K562 (cell line): Measurements from ENCODE around the gene CCNQ. TPM values are rescaled to one million over a fixed set of nuclear protein-coding genes. Genes with fewer than 3 reads are reported as not detected.

Experiments used
- ATAC-seq: fragments of 200-7000 bp; cut with Tn5 transposase; 3 replicates; pipeline ENCODE4 v1.9.1; 2020; ENCODE audit warnings: moderate library complexity
- BruUV-seq: library from RNA; stranded (reverse); fragments of 400-500 nt; replicated peaks from 2 replicates; lab custom pipeline; 2021; lab: Mats Ljungman, UMichigan
- CTCF ChIA-PET: fragments of 300-600 bp; formaldehyde crosslinking; extraction: SDS; loops from one replicate; lab custom pipeline; 2021; ENCODE audit warnings: low intra/inter-chr PET ratio; lab: Yijun Ruan, JAX
- POLR2A ChIA-PET: fragments of 300-600, 350-650 bp; sonication (Branson Sonifier 250); formaldehyde crosslinking; extraction: SDS; loops from one replicate; lab custom pipeline; 2021; ENCODE audit warnings: antibody characterized with exemption, inconsistent platforms; lab: Yijun Ruan, JAX
- DNase-seq, 4 experiments: peaks; one replicate each; pipeline versions ENCODE4 v3.0.0 to v3.0.0-alpha.2; 2011 to 2018; ENCODE audit warnings: low spot score in 3 of 4, mixed read lengths in 3 of 4; ENCODE audit errors: extremely low read depth in 1 of 4
- FAIRE-seq: peaks from 2 replicates; lab custom pipeline; 2011; peaks lifted over from hg19 to GRCh38; lab: Jason Lieb, UNC
- H2AFZ ChIP-seq: 2 replicates; pipeline ENCODE4 v1.6.0; 2011; ENCODE audit warnings: low read depth, low read length, control low read depth, inconsistent platforms
- H3K27ac ChIP-seq: fragments of 200-600 bp; 3 replicates; pipeline ENCODE4 v1.8.0; 2011; ENCODE audit warnings: low read depth, mild to moderate bottlenecking, control low read depth, inconsistent platforms, low read length, moderate library complexity, mixed read lengths; ENCODE audit errors: extremely low read depth
- H3K27me3 ChIP-seq, 2 experiments: fragments of 300-600 bp in 1 of 2; 2 replicates in 1 of 2; 3 replicates in 1 of 2; pipeline versions ENCODE4 v1.6.0 to v1.8.0; 2011; ENCODE audit warnings: inconsistent platforms in 2 of 2, low read length in 2 of 2, mild to moderate bottlenecking in 1 of 2, mixed read lengths in 1 of 2, moderate library complexity in 1 of 2; ENCODE audit not compliant: control insufficient read depth in 2 of 2, insufficient read depth in 2 of 2
- H3K36me3 ChIP-seq: fragments of 300-600 bp; 3 replicates; pipeline ENCODE4 v1.8.0; 2011; ENCODE audit warnings: mild to moderate bottlenecking, low read length, inconsistent platforms; ENCODE audit not compliant: control insufficient read depth, insufficient read depth
- H3K4me1 ChIP-seq, 2 experiments: fragments of 200-600 bp in 1 of 2; replicated peaks in 1 of 2; 2 replicates in 1 of 2; 3 replicates in 1 of 2; pipeline versions ENCODE4 v1.5.1 to v1.8.0; 2011; ENCODE audit warnings: inconsistent platforms in 2 of 2, low read length in 2 of 2, mild to moderate bottlenecking in 1 of 2, mixed read lengths in 1 of 2, moderate library complexity in 1 of 2; ENCODE audit not compliant: control insufficient read depth in 2 of 2, insufficient read depth in 2 of 2
- H3K4me2 ChIP-seq: 2 replicates; pipeline ENCODE4 v1.6.1; 2011; ENCODE audit warnings: low read length, control low read depth, inconsistent platforms, mixed read lengths; ENCODE audit not compliant: insufficient read depth
- H3K4me3 ChIP-seq: fragments of 200-600 bp; sonication (generic), shearing (Covaris generic); 2 replicates; pipeline ENCODE4 v1.5.1; 2016; ENCODE audit warnings: control low read depth, inconsistent platforms
- H3K79me2 ChIP-seq: fragments of 200-600 bp; 3 replicates; pipeline ENCODE4 v1.8.0; 2011; ENCODE audit warnings: low read length, inconsistent platforms; ENCODE audit not compliant: control insufficient read depth, insufficient read depth
- H3K9ac ChIP-seq, 2 experiments: 2 replicates each; pipeline versions ENCODE4 v1.6.0 to v1.6.1; 2011; ENCODE audit warnings: low read depth in 2 of 2, low read length in 2 of 2, control low read depth in 1 of 2, inconsistent platforms in 1 of 2, mild to moderate bottlenecking in 1 of 2, mixed read lengths in 1 of 2; ENCODE audit not compliant: insufficient read depth in 1 of 2
- H3K9me1 ChIP-seq: one replicate; pipeline ENCODE4 v1.6.0; 2011; ENCODE audit warnings: inconsistent platforms, mild to moderate bottlenecking, low read length, moderate library complexity; ENCODE audit not compliant: control insufficient read depth, insufficient read depth
- H3K9me3 ChIP-seq: replicated peaks from 2 replicates; pipeline ENCODE4 v1.5.1; 2011; ENCODE audit warnings: low read depth, low read length, inconsistent platforms; ENCODE audit not compliant: control insufficient read depth, insufficient read depth
- H4K20me1 ChIP-seq: replicated peaks from 2 replicates; pipeline ENCODE4 v1.6.1; 2011; ENCODE audit warnings: low read length, inconsistent platforms, mixed read lengths; ENCODE audit not compliant: control insufficient read depth, insufficient read depth
- CCNT2 ChIP-seq: IDR thresholded peaks from 2 replicates; pipeline ENCODE4 v1.6.1; 2011; ENCODE audit warnings: borderline replicate concordance, low read depth, mild to moderate bottlenecking, moderate library complexity, mixed read lengths, low read length; ENCODE audit not compliant: insufficient read length; ENCODE audit errors: extremely low read depth
- CEBPG ChIP-seq, 3 experiments: fragments of 200-800 bp in 1 of 3; sonication (Bioruptor generic) in 1 of 3; sonication (generic) in 1 of 3; formaldehyde crosslinking in 1 of 3; IDR thresholded peaks in 2 of 3; conservative IDR thresholded peaks in 1 of 3; 2 replicates each; pipeline versions ENCODE4 v1.6.1 to v1.8.0; 2016 to 2022; ENCODE audit warnings: missing compliant biosample characterization in 2 of 3, missing genetic modification characterization in 2 of 3, mild to moderate bottlenecking in 1 of 3, missing genetic modification reagents in 1 of 3
- CHD4 ChIP-seq: fragments of 200-600 bp; sonication (generic); IDR thresholded peaks from 3 replicates; pipeline ENCODE4 v1.6.1; 2012; ENCODE audit warnings: low read depth, mild to moderate bottlenecking, mixed read lengths, low read length, inconsistent platforms; ENCODE audit not compliant: insufficient read depth, insufficient replicate concordance, poor library complexity, severe bottlenecking
- EGR1 ChIP-seq: fragments of 450-650 bp; conservative IDR thresholded peaks from 2 replicates; pipeline ENCODE4 v1.6.1; 2017; ENCODE audit warnings: mild to moderate bottlenecking
- HDAC6 ChIP-seq: IDR thresholded peaks from 2 replicates; pipeline ENCODE4 v1.6.1; 2012; ENCODE audit warnings: low read depth, mild to moderate bottlenecking, control low read depth, inconsistent platforms, low read length, moderate library complexity
- JUNB ChIP-seq: fragments of 450-650 bp; formaldehyde crosslinking; conservative IDR thresholded peaks from 2 replicates; pipeline ENCODE4 v1.4.0; 2020; ENCODE audit warnings: mild to moderate bottlenecking
- MCM5 ChIP-seq: fragments of 450-650 bp; IDR thresholded peaks from 2 replicates; pipeline ENCODE4 v1.6.1; 2016; ENCODE audit warnings: low read depth
- NCOA6 ChIP-seq: fragments of 450-650 bp; IDR thresholded peaks from 2 replicates; pipeline ENCODE4 v1.6.1; 2017; ENCODE audit warnings: mild to moderate bottlenecking
- PML ChIP-seq: IDR thresholded peaks from 2 replicates; pipeline ENCODE4 v1.6.1; 2012; ENCODE audit warnings: low read length, inconsistent platforms
- RBM17 ChIP-seq: fragments of 200-400 bp; formaldehyde crosslinking; IDR thresholded peaks from 2 replicates; pipeline ENCODE4 v1.6.1; 2017; ENCODE audit warnings: low read depth, mild to moderate bottlenecking, low read length, borderline replicate concordance
- SIRT6 ChIP-seq: IDR thresholded peaks from one replicate; pipeline ENCODE4 v1.6.1; 2012; ENCODE audit warnings: low read depth, mild to moderate bottlenecking, control low read depth, inconsistent platforms, low read length, moderate library complexity
- ZNF165 ChIP-seq: fragments of 250-450 bp; sonication (Bioruptor Pico); IDR thresholded peaks from 2 replicates; pipeline ENCODE4 v1.4.0; 2020; ENCODE audit warnings: borderline replicate concordance
- whole genome bisulfite sequencing: fragments of 100-300 bp; shearing (Covaris generic); methylation state at CpG from one replicate; pipeline ENCODE4 v1.1.6; 2016; ENCODE audit warnings: low coverage, mixed read lengths; ENCODE audit not compliant: insufficient coverage; ENCODE audit errors: missing lambda C conversion rate; 5-methylcytosine and 5-hydroxymethylcytosine counted together
- in situ Hi-C: fragments of 300-500 bp; cut with MboI; formaldehyde crosslinking; loops from 4 replicates; pipeline ENCODE4 v1.15.0; 2018; ENCODE audit warnings: inconsistent platforms, mixed read lengths
- intact Hi-C: fragments of 100-400 bp; cut with micrococcal nuclease; formaldehyde crosslinking; loops from 2 replicates; pipeline ENCODE4 v1.14.2; 2022
- polyA plus RNA-seq, 8 experiments: library from polyadenylated mRNA; depleted of rRNA in 4 of 8; stranded (reverse) in 5 of 8; unstranded in 3 of 8; fragments of >200 nt; fragmentation: Nextera tagmentation in 2 of 8; fragmentation: Illumina TruSeq in 1 of 8; extraction: Ambion mirVana in 2 of 8; extraction: Trizol in 1 of 8; gene quantifications; 2 replicates each; pipeline versions ENCODE4 v1.2.1 to v1.2.3, GENCODE V29; 2011 to 2014; ENCODE audit warnings: inconsistent platforms in 1 of 8, missing spikeins in 1 of 8
- total RNA-seq, 7 experiments: library from RNA; depleted of rRNA in 6 of 7; stranded (reverse); fragments of >200 nt in 6 of 7; fragmentation: Illumina TruSeq in 2 of 7; extraction: Trizol in 2 of 7; gene quantifications; 2 replicates each; pipeline versions ENCODE4 v1.2.1 to v1.2.3, GENCODE V29; 2011 to 2021; ENCODE audit warnings: low replicate concordance in 1 of 7
- TF ChIP-seq, protein P1 (sequence below): fragments of 250-450 bp; sonication (Bioruptor Pico); IDR thresholded peaks from 2 replicates; pipeline ENCODE4 v1.4.0; 2020; ENCODE audit warnings: mild to moderate bottlenecking, moderate library complexity
- TF ChIP-seq, protein P2 (sequence below), 2 experiments: fragments of 250-450 bp in 1 of 2; fragments of 450-650 bp in 1 of 2; sonication (Bioruptor Pico) in 1 of 2; IDR thresholded peaks; 2 replicates each; pipeline versions ENCODE4 v1.6.1 to v1.8.0; 2016 to 2021; ENCODE audit warnings: mild to moderate bottlenecking in 2 of 2, moderate library complexity in 2 of 2, missing compliant biosample characterization in 1 of 2, missing genetic modification characterization in 1 of 2
- TF ChIP-seq, protein P3 (sequence below): sonication (generic); formaldehyde crosslinking; IDR thresholded peaks from 2 replicates; pipeline ENCODE4 v1.8.1; 2023; ENCODE audit warnings: mild to moderate bottlenecking, missing genetic modification reagents
- TF ChIP-seq, protein P4 (sequence below): fragments of 450-650 bp; IDR thresholded peaks from 2 replicates; pipeline ENCODE4 v1.6.1; 2017; ENCODE audit warnings: mild to moderate bottlenecking, moderate library complexity

CCNQ gene
- total and polyA plus RNA-seq, 9 of the 15 experiments (the other 6 are each of a cell fraction or from before 2014, with no cell fraction given): 0.92 to 53.8 (median 25.3) TPM

DNA sequence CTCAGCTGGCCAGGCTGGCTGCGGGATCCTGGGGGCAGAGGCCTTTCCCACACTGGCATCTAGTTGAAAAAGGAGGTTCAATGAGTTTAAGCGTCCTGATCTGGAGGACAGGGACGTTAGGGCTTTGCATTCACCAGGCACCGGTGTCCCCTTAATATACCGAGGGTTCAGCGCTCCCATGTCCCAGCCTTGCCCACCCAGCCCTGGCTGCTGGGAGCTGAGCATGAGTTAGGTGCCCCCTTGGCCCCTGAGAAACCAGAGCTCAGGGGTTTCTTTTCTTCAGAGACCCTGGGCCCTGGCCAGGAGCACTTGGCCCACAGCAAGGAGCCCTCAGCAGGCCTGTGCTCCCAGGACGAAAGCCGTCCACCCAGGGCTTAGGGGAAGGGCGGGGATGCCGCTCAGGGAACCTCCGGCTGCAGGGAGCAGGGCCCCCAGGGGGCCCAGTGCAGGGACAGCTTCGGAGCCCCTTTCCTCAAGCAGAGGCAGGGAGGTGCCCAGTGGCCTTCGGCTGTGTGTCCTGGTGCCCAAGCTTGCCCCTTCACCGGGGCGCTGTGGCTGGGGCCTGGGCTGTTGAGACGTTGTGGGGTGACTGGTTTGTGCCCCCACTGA lies 27.2 kb upstream of the CCNQ start:
- 23% methylated on average over 9 of the region's 16 CpGs for WGBS
- no peak overlapping the region for H3K4me2 ChIP-seq
- no TSS peak for BruUV-seq
- no peaks in the 10 kb centered on the region for H3K79me2 ChIP-seq
- no peak for FAIRE-seq
- CTCF ChIA-PET: no interaction called here
- peaks cover 7% of the 10 kb centered on the region; the same call in 1 of the 2 replicates for H4K20me1 ChIP-seq
- H3K9me3 ChIP-seq: no peaks in the 10 kb centered on the region
- no peak overlapping the region for H3K4me3 ChIP-seq
- POLR2A ChIA-PET: interaction anchor here (0.5 kb wide), 1 partner anchor 220 kb away, joined by 3 read pairs; no protein-coding TSS in a partner anchor
- H3K4me1 ChIP-seq: peaks cover 0 to 20% of the 10 kb centered on the region in 2 experiments; a peak in 2 of 5 replicates
- no peak for DNase-seq
- ATAC-seq: no peak
- intact Hi-C loops: no loop called here
- H3K27ac ChIP-seq: no peak overlapping the region
- H3K36me3 ChIP-seq: no peaks in the 10 kb centered on the region
- H3K9me1 ChIP-seq: no peaks in the 10 kb centered on the region
- H3K27me3 ChIP-seq: peaks cover 23 to 79% of the 10 kb centered on the region in 2 experiments; a peak in 4 of 5 replicates
- no peak overlapping the region for H2AFZ ChIP-seq
- in situ Hi-C loops: no loop called here
- H3K9ac ChIP-seq: no peak overlapping the region
- TF ChIP-seq, protein P1, sequence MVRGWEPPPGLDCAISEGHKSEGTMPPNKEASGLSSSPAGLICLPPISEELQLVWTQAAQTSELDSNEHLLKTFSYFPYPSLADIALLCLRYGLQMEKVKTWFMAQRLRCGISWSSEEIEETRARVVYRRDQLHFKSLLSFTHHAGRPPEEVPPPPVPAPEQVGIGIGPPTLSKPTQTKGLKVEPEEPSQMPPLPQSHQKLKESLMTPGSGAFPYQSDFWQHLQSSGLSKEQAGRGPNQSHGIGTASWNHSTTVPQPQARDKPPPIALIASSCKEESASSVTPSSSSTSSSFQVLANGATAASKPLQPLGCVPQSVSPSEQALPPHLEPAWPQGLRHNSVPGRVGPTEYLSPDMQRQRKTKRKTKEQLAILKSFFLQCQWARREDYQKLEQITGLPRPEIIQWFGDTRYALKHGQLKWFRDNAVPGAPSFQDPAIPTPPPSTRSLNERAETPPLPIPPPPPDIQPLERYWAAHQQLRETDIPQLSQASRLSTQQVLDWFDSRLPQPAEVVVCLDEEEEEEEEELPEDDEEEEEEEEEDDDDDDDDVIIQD (CRISPR knock-in tag): no peak
- no peak for TF ChIP-seq PML
- TF ChIP-seq, protein P2, sequence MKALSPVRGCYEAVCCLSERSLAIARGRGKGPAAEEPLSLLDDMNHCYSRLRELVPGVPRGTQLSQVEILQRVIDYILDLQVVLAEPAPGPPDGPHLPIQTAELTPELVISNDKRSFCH (CRISPR knock-in tag; IDR thresholded peaks at IDR 0.05): no peak
- TF ChIP-seq, protein P2 (tag; IDR thresholded peaks at IDR 0.05): no peak
- no peak for TF ChIP-seq MCM5
- no peak for TF ChIP-seq ZNF165 (CRISPR knock-in tag)
- no peak for TF ChIP-seq EGR1
- no peak for TF ChIP-seq HDAC6
- no peak for TF ChIP-seq CEBPG (CRISPR knock-in tag; IDR thresholded peaks at IDR 0.05)
- no peak for TF ChIP-seq CEBPG (tag; conservative IDR thresholded peaks at IDR 0.05 in 1 of 2, IDR thresholded peaks at IDR 0.05 in 1 of 2)
- TF ChIP-seq RBM17: no peak
- TF ChIP-seq, protein P3, sequence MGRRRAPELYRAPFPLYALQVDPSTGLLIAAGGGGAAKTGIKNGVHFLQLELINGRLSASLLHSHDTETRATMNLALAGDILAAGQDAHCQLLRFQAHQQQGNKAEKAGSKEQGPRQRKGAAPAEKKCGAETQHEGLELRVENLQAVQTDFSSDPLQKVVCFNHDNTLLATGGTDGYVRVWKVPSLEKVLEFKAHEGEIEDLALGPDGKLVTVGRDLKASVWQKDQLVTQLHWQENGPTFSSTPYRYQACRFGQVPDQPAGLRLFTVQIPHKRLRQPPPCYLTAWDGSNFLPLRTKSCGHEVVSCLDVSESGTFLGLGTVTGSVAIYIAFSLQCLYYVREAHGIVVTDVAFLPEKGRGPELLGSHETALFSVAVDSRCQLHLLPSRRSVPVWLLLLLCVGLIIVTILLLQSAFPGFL (CRISPR knock-in tag): no peak
- TF ChIP-seq CHD4: no peak
- TF ChIP-seq JUNB: no peak
- TF ChIP-seq NCOA6: no peak
- TF ChIP-seq CCNT2: no peak
- TF ChIP-seq, protein P4, sequence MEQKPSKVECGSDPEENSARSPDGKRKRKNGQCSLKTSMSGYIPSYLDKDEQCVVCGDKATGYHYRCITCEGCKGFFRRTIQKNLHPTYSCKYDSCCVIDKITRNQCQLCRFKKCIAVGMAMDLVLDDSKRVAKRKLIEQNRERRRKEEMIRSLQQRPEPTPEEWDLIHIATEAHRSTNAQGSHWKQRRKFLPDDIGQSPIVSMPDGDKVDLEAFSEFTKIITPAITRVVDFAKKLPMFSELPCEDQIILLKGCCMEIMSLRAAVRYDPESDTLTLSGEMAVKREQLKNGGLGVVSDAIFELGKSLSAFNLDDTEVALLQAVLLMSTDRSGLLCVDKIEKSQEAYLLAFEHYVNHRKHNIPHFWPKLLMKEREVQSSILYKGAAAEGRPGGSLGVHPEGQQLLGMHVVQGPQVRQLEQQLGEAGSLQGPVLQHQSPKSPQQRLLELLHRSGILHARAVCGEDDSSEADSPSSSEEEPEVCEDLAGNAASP: no peak
- no peak for TF ChIP-seq SIRT6
